Panc1 (cell line): ENCODE measurements around the gene SRP72. TPM values are rescaled to one million over a fixed set of nuclear protein-coding genes. Genes with fewer than 3 reads are reported as not detected.

ENCODE experiments used
- ATAC-seq: fragments of 200-7000 bp; cut with Tn5 transposase; 2 replicates; pipeline ENCODE4 v1.9.1; 2020; ENCODE audit warnings: mild to moderate bottlenecking, moderate library complexity
- BruUV-seq: library from RNA; stranded (reverse); fragments of 400-500 nt; replicated peaks from 2 replicates; lab custom pipeline; 2021; lab: Mats Ljungman, UMichigan
- CTCF ChIA-PET: fragments of 300-600 bp; sonication (Branson Sonifier 250); formaldehyde crosslinking; loops from one replicate; lab custom pipeline; 2022; ENCODE audit warnings: antibody characterized with exemption; lab: Charles Lee
- POLR2A ChIA-PET: fragments of 300-600 bp; sonication (Branson Sonifier 250); formaldehyde crosslinking; loops from one replicate; lab custom pipeline; 2022; ENCODE audit warnings: antibody characterized with exemption; lab: Charles Lee
- DNase-seq: peaks from one replicate; pipeline ENCODE4 v3.0.0-alpha.2; 2010; ENCODE audit warnings: low read depth, low spot score
- H3K27ac ChIP-seq: 2 replicates; pipeline ENCODE4 v1.5.1; 2011; ENCODE audit warnings: mild to moderate bottlenecking, low read length, inconsistent platforms
- H3K27me3 ChIP-seq: fragments of 200-500 bp; sonication (Bioruptor generic); 2 replicates; pipeline ENCODE4 v1.6.0; 2014; ENCODE audit warnings: low read length, inconsistent platforms; ENCODE audit not compliant: control insufficient read depth, insufficient read depth
- H3K36me3 ChIP-seq: fragments of 200-500 bp; sonication (Bioruptor generic); 2 replicates; pipeline ENCODE4 v1.5.1; 2014; ENCODE audit warnings: inconsistent platforms, mild to moderate bottlenecking, low read length, moderate library complexity; ENCODE audit not compliant: control insufficient read depth, insufficient read depth
- H3K4me1 ChIP-seq: 2 replicates; pipeline ENCODE4 v1.5.1; 2011; ENCODE audit warnings: inconsistent platforms, mild to moderate bottlenecking, low read length, moderate library complexity; ENCODE audit not compliant: control insufficient read depth, insufficient read depth
- H3K4me3 ChIP-seq, 2 experiments: 2 replicates each; pipeline ENCODE4 v1.5.1; 2011 to 2012; ENCODE audit warnings: low read depth in 2 of 2, low read length in 2 of 2, mild to moderate bottlenecking in 2 of 2, inconsistent platforms in 1 of 2, moderate library complexity in 1 of 2
- H3K9me3 ChIP-seq: fragments of 200-500 bp; sonication (Bioruptor generic); 2 replicates; pipeline ENCODE4 v1.5.1; 2014; ENCODE audit warnings: low read depth, mild to moderate bottlenecking, inconsistent platforms, low read length, moderate library complexity; ENCODE audit not compliant: control insufficient read depth, insufficient read depth
- POLR2AphosphoS5 ChIP-seq: IDR thresholded peaks from 2 replicates; pipeline ENCODE4 v1.6.1; 2012; ENCODE audit warnings: mild to moderate bottlenecking, low read depth, low read length, moderate library complexity
- SIN3A ChIP-seq: IDR thresholded peaks from 2 replicates; pipeline ENCODE4 v1.6.1; 2012; ENCODE audit warnings: low read depth, mild to moderate bottlenecking, low read length, moderate library complexity, borderline replicate concordance; ENCODE audit not compliant: insufficient read depth
- TCF7L2 ChIP-seq: IDR thresholded peaks from 2 replicates; pipeline ENCODE4 v1.6.1; 2011; ENCODE audit warnings: mild to moderate bottlenecking, low read depth, low read length, inconsistent platforms
- in situ Hi-C: cut with HindIII; loops from 2 replicates; pipeline ENCODE4 v1.10.0; 2016; ENCODE audit warnings: low sequenced_read_pairs, low pct_unique_long_range_greater_than_20kb
- intact Hi-C: fragments of 100-400 bp; cut with micrococcal nuclease; formaldehyde crosslinking; loops from one replicate; pipeline ENCODE4 v1.10.0; 2022; ENCODE audit not compliant: unreplicated experiment
- total RNA-seq: library from RNA; stranded (reverse); gene quantifications from one replicate; pipeline ENCODE4 v1.2.1, GENCODE V29; 2021; ENCODE audit not compliant: unreplicated experiment
- TF ChIP-seq, protein P1 (sequence below), 2 experiments: IDR thresholded peaks; 2 replicates each; pipeline ENCODE4 v1.6.1; 2011 to 2012; ENCODE audit warnings: low read depth in 2 of 2, control low read depth in 1 of 2, low read length in 1 of 2, mild to moderate bottlenecking in 1 of 2, moderate library complexity in 1 of 2; ENCODE audit not compliant: insufficient read depth in 1 of 2
- TF ChIP-seq, protein P2 (sequence below): fragments of 450-650 bp; IDR thresholded peaks from 2 replicates; pipeline ENCODE4 v1.5.1; 2017; ENCODE audit warnings: mild to moderate bottlenecking

SRP72 gene
- total RNA-seq, 1 experiment from 2014 or later, result 82.4 TPM

DNA sequence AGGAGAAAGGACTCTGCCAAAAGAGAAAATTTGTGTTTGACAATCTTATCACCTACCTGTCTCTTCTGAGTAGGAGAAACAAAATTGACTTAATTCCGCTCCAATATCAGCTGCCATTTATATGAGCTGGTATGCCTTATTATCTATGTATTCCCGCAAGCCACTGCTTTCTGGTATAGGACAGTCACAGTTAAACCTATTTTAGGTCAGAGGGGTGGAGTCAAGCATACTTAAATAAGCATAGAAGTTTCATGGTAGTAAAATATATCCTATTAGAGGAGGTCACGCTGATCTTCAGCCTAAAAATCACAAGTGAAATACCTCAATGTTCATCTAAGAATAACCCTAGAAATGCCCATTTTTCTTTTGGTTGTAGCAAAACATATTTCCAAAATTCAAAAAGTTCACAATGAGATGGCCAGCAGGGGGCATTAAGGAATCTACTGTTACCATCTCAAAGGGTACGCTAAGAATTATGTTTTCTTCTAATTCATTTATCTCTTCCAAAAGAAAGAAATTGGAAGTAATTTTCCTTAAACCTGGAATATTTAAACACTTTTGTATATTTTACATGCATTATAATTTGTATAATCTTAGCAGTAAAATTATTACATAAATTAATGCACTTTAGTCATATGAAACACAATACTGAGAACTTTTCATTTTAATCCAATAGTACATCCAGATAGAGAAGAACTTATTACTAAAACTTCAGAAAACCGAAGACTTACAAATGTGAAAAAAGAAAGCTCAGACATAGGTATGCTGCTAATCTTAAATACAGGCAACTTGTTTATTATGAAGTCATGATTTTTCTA is 42.5 kb upstream of the SRP72 start:
- intact Hi-C loops (no loop called here), in situ Hi-C loops (no loop called here)
- BruUV-seq, result no TSS peak
- Histone ChIP-seq H3K36me3 (no peaks in the 10 kb centered on the region; the same call in 1 of the 2 replicates), H3K27ac (no peak overlapping the region), H3K27me3 (no peaks in the 10 kb centered on the region), H3K4me3 (no peak overlapping the region), H3K4me1 (no peaks in the 10 kb centered on the region), H3K9me3 (no peaks in the 10 kb centered on the region)
- ChIA-PET CTCF (no interaction called here), POLR2A (no interaction called here)
- DNase-seq, result no peak
- ATAC-seq, result no peak
- TF ChIP-seq, protein P1, sequence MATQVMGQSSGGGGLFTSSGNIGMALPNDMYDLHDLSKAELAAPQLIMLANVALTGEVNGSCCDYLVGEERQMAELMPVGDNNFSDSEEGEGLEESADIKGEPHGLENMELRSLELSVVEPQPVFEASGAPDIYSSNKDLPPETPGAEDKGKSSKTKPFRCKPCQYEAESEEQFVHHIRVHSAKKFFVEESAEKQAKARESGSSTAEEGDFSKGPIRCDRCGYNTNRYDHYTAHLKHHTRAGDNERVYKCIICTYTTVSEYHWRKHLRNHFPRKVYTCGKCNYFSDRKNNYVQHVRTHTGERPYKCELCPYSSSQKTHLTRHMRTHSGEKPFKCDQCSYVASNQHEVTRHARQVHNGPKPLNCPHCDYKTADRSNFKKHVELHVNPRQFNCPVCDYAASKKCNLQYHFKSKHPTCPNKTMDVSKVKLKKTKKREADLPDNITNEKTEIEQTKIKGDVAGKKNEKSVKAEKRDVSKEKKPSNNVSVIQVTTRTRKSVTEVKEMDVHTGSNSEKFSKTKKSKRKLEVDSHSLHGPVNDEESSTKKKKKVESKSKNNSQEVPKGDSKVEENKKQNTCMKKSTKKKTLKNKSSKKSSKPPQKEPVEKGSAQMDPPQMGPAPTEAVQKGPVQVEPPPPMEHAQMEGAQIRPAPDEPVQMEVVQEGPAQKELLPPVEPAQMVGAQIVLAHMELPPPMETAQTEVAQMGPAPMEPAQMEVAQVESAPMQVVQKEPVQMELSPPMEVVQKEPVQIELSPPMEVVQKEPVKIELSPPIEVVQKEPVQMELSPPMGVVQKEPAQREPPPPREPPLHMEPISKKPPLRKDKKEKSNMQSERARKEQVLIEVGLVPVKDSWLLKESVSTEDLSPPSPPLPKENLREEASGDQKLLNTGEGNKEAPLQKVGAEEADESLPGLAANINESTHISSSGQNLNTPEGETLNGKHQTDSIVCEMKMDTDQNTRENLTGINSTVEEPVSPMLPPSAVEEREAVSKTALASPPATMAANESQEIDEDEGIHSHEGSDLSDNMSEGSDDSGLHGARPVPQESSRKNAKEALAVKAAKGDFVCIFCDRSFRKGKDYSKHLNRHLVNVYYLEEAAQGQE (IDR thresholded peaks at IDR 0.05; ENCODE audit: insufficient read depth in 1 of 2, low read depth in 2 of 2, low read length in 1 of 2), result no peak
- TF ChIP-seq, protein P2, sequence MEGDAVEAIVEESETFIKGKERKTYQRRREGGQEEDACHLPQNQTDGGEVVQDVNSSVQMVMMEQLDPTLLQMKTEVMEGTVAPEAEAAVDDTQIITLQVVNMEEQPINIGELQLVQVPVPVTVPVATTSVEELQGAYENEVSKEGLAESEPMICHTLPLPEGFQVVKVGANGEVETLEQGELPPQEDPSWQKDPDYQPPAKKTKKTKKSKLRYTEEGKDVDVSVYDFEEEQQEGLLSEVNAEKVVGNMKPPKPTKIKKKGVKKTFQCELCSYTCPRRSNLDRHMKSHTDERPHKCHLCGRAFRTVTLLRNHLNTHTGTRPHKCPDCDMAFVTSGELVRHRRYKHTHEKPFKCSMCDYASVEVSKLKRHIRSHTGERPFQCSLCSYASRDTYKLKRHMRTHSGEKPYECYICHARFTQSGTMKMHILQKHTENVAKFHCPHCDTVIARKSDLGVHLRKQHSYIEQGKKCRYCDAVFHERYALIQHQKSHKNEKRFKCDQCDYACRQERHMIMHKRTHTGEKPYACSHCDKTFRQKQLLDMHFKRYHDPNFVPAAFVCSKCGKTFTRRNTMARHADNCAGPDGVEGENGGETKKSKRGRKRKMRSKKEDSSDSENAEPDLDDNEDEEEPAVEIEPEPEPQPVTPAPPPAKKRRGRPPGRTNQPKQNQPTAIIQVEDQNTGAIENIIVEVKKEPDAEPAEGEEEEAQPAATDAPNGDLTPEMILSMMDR, result peak; percentile 60; the same call in 1 of the 2 replicates

GRCh38 chr4:56425518-56425917 is 41.9 kb upstream of the SRP72 start:
- no TSS peak for BruUV-seq
- no peak for DNase-seq
- intact Hi-C loops (no loop called here), in situ Hi-C loops (no loop called here)
- Histone ChIP-seq H3K27me3 (no peaks in the 10 kb centered on the region), H3K27ac (no peak overlapping the region), H3K9me3 (no peaks in the 10 kb centered on the region), H3K4me3 (no peak overlapping the region), H3K36me3 (no peaks in the 10 kb centered on the region; the same call in 1 of the 2 replicates), H3K4me1 (no peaks in the 10 kb centered on the region)
- no peak for ATAC-seq
- CTCF ChIA-PET, result no interaction called here
- TF ChIP-seq TCF7L2, result no peak
- no peak for TF ChIP-seq SIN3A
- TF ChIP-seq, protein P2, result no peak
- TF ChIP-seq, protein P1 (IDR thresholded peaks at IDR 0.05; ENCODE audit: insufficient read depth in 1 of 2, low read depth in 2 of 2, low read length in 1 of 2), result no peak
- TF ChIP-seq POLR2AphosphoS5, result no peak
- POLR2A ChIA-PET, result no interaction called here
